ENCODE data around the gene GRAMD1C. TPM values are rescaled to one million over a fixed set of nuclear protein-coding genes. Genes with fewer than 3 reads are reported as not detected.

Gene GRAMD1C
- total RNA-seq, 6 experiments from 2014 or later, result 5.6 to 7.0 (median 6.3) TPM

DNA sequence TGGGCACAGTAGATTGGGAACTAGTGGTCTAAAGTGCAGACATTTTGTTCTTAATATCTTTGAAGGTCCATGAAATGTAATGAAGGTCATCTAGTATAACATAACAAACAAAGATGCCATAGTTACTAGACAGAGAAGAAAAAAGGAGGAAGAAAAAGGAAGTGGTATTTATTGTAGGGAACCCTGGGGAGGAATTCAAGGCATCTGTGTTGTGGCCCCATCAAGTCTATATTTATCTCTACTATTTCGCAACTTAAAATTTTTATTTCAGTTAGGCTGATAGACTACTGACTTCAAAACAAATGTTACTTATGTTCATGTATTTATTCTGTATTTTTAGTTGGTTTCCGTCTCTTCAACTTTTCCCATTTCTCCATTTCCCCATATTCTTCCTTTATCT, 60.3 kb downstream of the GRAMD1C start:
- Mint-ChIP-seq H3K4me3 (peak overlapping the region; percentile 20; the same call in 1 of the 2 replicates), H3K4me1 (ENCODE audit: low read depth) (peaks cover 23% of the 10 kb centered on the region), H3K27ac (peak overlapping the region; percentile 60), H3K9me3 (no peaks in the 10 kb centered on the region), H3K27me3 (ENCODE audit: insufficient read depth) (no peaks in the 10 kb centered on the region; the same call in 1 of the 2 replicates), H3K36me3 (ENCODE audit: low read depth) (no peaks in the 10 kb centered on the region; the same call in 1 of the 2 replicates)
- TF ChIP-seq, protein P1, sequence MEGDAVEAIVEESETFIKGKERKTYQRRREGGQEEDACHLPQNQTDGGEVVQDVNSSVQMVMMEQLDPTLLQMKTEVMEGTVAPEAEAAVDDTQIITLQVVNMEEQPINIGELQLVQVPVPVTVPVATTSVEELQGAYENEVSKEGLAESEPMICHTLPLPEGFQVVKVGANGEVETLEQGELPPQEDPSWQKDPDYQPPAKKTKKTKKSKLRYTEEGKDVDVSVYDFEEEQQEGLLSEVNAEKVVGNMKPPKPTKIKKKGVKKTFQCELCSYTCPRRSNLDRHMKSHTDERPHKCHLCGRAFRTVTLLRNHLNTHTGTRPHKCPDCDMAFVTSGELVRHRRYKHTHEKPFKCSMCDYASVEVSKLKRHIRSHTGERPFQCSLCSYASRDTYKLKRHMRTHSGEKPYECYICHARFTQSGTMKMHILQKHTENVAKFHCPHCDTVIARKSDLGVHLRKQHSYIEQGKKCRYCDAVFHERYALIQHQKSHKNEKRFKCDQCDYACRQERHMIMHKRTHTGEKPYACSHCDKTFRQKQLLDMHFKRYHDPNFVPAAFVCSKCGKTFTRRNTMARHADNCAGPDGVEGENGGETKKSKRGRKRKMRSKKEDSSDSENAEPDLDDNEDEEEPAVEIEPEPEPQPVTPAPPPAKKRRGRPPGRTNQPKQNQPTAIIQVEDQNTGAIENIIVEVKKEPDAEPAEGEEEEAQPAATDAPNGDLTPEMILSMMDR (IDR thresholded peaks at IDR 0.05), result no peak
- peak; percentile 53 for DNase-seq

- H3K9me3 Mint-ChIP-seq, result no peaks in the 10 kb centered on the region
- no peak overlapping the region for H3K27ac Mint-ChIP-seq
- H3K27me3 Mint-ChIP-seq (ENCODE audit: insufficient read depth), result no peaks in the 10 kb centered on the region; the same call in 1 of the 2 replicates
- peaks cover 11% of the 10 kb centered on the region for H3K4me1 Mint-ChIP-seq (ENCODE audit: low read depth)
- TF ChIP-seq, protein P1 (IDR thresholded peaks at IDR 0.05), result no peak
- no peaks in the 10 kb centered on the region; the same call in 1 of the 2 replicates for H3K36me3 Mint-ChIP-seq (ENCODE audit: low read depth)
- no peak overlapping the region for H3K4me3 Mint-ChIP-seq
- DNase-seq, result no peak
Measured at GRCh38 chr3:113906568-113907140, 68.1 kb downstream of the GRAMD1C start.

DNA sequence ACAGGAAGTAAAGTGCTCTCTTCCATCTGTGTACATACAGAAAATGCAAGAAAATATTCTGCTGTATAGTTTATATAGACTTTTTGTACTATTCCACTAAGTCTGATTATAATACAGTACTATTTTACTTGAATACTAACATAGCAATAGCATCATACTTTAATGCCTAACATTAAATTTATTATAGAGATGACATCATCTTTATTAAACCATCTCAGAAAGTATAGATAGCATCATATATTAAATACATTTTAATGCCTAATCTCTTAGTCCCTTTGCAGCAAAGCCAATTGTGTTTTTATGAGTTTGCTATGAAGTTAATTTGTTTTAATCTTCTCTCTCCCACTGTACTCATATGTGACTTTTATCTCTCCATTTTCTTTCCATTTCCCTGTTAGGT, 69.5 kb downstream of the GRAMD1C start:
- H3K4me3 Mint-ChIP-seq, result no peak overlapping the region
- no peaks in the 10 kb centered on the region; the same call in 1 of the 2 replicates for H3K36me3 Mint-ChIP-seq (ENCODE audit: low read depth)
- TF ChIP-seq, protein P1 (IDR thresholded peaks at IDR 0.05), result no peak
- no peak for DNase-seq
- H3K4me1 Mint-ChIP-seq (ENCODE audit: low read depth), result peaks cover 21% of the 10 kb centered on the region
- no peaks in the 10 kb centered on the region; the same call in 1 of the 2 replicates for H3K27me3 Mint-ChIP-seq (ENCODE audit: insufficient read depth)
- no peak overlapping the region for H3K27ac Mint-ChIP-seq
- no peaks in the 10 kb centered on the region for H3K9me3 Mint-ChIP-seq

DNA sequence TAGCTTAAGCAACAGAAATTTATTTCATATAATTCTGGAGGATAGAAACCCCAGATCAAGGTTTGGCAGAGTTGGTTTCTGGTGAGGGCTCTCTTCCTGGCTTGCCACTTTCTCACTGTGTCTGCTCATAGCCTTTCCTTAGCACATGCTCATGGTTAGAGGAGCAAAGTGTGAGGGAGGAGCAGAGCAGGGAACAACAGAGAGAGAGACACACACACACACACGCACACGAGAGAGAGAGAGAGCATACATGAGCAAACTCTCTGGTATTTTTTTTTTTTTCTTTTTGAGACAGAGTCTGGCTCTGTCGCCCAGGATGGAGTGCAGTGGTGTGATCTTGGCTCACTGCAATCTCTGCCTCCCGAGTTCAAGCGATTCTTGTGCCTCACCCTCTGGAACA, 72.4 kb downstream of the GRAMD1C start:
- TF ChIP-seq, protein P1 (IDR thresholded peaks at IDR 0.05), result no peak
- Mint-ChIP-seq H3K36me3 (ENCODE audit: low read depth) (no peaks in the 10 kb centered on the region), H3K9me3 (no peaks in the 10 kb centered on the region), H3K4me3 (no peak overlapping the region), H3K27ac (no peak overlapping the region), H3K4me1 (ENCODE audit: low read depth) (peaks cover 47% of the 10 kb centered on the region), H3K27me3 (ENCODE audit: insufficient read depth) (no peaks in the 10 kb centered on the region)
- peak; percentile 25 for DNase-seq

GRCh38 chr3:113912552-113913236, 74.1 kb downstream of the GRAMD1C start:
- H3K27ac Mint-ChIP-seq, result no peak overlapping the region; the same call in 1 of the 2 replicates
- peak; percentile 54 for DNase-seq
- no peaks in the 10 kb centered on the region for H3K36me3 Mint-ChIP-seq (ENCODE audit: low read depth)
- no peak overlapping the region for H3K4me3 Mint-ChIP-seq
- peaks cover 47% of the 10 kb centered on the region for H3K4me1 Mint-ChIP-seq (ENCODE audit: low read depth)
- H3K27me3 Mint-ChIP-seq (ENCODE audit: insufficient read depth), result no peaks in the 10 kb centered on the region
- TF ChIP-seq, protein P1 (IDR thresholded peaks at IDR 0.05), result peak; percentile 82
- no peaks in the 10 kb centered on the region for H3K9me3 Mint-ChIP-seq

Measured in HFFc6 (cell line).